SJSA1 (cell line): Measurements from ENCODE around the gene TRPV5. TPM values are rescaled to one million over a fixed set of nuclear protein-coding genes. Genes with fewer than 3 reads are reported as not detected.

ENCODE experiments used
- DNase-seq, 2 experiments: peaks; one replicate each; pipeline ENCODE4 v3.0.0-alpha.2; 2015 to 2020; ENCODE audit warnings: low spot score in 2 of 2, low read depth in 1 of 2
- H3K27ac ChIP-seq: fragments of 250-450 bp; sonication (Bioruptor Pico); 2 replicates; pipeline ENCODE4 v1.5.1; 2020; ENCODE audit warnings: mild to moderate bottlenecking, moderate library complexity
- H3K27me3 ChIP-seq: fragments of 250-450 bp; sonication (Bioruptor Pico); replicated peaks from 2 replicates; pipeline ENCODE4 v1.5.1; 2020; ENCODE audit warnings: mild to moderate bottlenecking, moderate library complexity
- H3K36me3 ChIP-seq: fragments of 250-450 bp; sonication (Bioruptor Pico); 2 replicates; pipeline ENCODE4 v1.5.1; 2020; ENCODE audit warnings: mild to moderate bottlenecking
- H3K4me1 ChIP-seq: fragments of 250-450 bp; sonication (Bioruptor Pico); replicated peaks from 2 replicates; pipeline ENCODE4 v1.6.1; 2021; ENCODE audit warnings: mild to moderate bottlenecking
- H3K4me3 ChIP-seq: fragments of 250-450 bp; sonication (Bioruptor Pico); 2 replicates; pipeline ENCODE4 v1.5.1; 2020; ENCODE audit warnings: mild to moderate bottlenecking
- H3K9me3 ChIP-seq: fragments of 250-450 bp; sonication (Bioruptor Pico); replicated peaks from 2 replicates; pipeline ENCODE4 v1.5.1; 2020; ENCODE audit warnings: mild to moderate bottlenecking
- total RNA-seq: library from RNA; depleted of rRNA; stranded (reverse); fragments of >200 nt; shearing (Covaris generic); gene quantifications from 2 replicates; pipeline ENCODE4 v1.2.3, GENCODE V29; 2014

The TRPV5 gene
- total RNA-seq, 1 experiment from 2014 or later: not detected

DNA sequence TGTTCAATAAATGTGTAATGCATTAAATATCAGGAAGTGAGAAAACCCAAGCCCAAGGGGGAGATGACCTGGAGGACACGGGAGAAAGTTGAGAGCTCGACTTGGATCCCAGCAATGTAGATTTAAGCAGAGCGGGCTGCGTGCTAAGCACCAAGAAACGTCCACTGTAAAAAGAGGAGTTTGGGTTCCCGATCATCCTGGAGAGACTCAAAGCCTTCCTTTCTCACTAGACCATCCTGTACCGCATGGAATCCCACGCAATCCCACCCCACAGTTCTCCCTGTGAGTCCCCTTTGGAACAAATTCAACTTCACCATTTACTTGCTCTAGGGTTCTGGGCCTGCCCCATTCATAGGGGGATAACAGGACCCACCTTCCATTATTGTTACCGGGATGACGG is 50.4 kb downstream of the TRPV5 start:
- H3K4me1 ChIP-seq: no peaks in the 10 kb centered on the region
- H3K36me3 ChIP-seq: no peaks in the 10 kb centered on the region
- H3K27ac ChIP-seq: no peak overlapping the region
- H3K4me3 ChIP-seq: no peak overlapping the region
- peak in 1 of 2 experiments; percentile 14 for DNase-seq
- peaks cover 15% of the 10 kb centered on the region for H3K27me3 ChIP-seq
- H3K9me3 ChIP-seq: no peaks in the 10 kb centered on the region

DNA sequence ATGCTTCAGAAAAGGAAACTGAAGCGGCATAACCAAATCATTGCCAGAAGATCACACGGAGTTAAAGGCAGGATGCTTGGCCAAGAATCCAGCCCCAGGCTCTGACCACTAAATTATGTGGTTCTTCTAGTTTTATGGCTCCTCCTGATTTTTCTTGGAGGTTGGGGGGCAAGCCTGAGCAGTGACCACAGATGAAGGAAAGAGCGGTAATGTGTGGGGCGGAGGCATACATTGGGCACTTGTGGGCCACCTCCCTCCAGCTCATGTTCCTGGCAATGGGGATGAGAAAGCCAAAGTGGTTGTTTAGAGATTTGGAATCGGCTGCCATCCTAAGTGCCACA is 51.2 kb downstream of the TRPV5 start:
- H3K4me1 ChIP-seq: no peaks in the 10 kb centered on the region
- H3K4me3 ChIP-seq: no peak overlapping the region
- no peak overlapping the region for H3K27ac ChIP-seq
- H3K27me3 ChIP-seq: peaks cover 15% of the 10 kb centered on the region
- DNase-seq: peak in 1 of 2 experiments; percentile 9
- no peaks in the 10 kb centered on the region for H3K36me3 ChIP-seq
- H3K9me3 ChIP-seq: no peaks in the 10 kb centered on the region

DNA sequence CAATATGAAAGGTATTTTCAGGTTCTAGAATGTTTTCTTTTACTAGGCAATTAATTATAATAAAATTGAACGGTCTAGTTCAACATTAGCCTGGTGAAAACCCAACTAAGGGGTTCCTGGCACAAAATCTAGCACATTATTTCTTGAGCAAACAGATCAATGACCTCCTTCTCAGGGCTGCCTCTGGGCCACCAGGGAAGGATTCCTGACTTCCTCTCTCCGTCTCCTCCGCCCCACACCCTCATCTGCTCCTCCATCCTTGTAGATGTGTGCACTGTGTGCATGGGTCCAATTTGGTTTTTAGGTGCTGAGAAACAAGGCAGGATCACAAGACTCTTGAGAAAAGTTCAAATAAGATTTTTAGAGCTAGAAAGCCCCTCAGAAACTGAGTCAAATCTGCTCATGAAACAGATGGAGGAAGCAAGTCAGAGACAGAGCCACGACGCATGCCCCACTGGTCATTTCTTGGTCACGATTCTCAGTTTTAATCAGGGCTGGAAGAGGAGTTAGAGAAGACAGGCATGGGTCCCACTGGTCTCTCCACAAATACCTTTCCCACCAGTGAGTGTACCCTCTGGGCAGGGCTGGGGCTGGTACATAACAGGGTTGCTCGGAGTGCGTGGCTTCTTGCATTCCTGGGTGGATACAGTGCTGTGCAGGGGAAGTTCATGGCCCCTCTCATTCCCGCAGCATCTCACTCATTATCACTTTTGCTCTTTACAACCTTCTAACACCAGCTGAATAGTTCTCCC is 51.8 kb downstream of the TRPV5 start:
- H3K4me1 ChIP-seq: no peaks in the 10 kb centered on the region
- no peaks in the 10 kb centered on the region for H3K36me3 ChIP-seq
- H3K27me3 ChIP-seq: peaks cover 15% of the 10 kb centered on the region
- H3K9me3 ChIP-seq: no peaks in the 10 kb centered on the region
- H3K4me3 ChIP-seq: no peak overlapping the region
- DNase-seq: peak in 1 of 2 experiments; percentile 22
- no peak overlapping the region for H3K27ac ChIP-seq

DNA sequence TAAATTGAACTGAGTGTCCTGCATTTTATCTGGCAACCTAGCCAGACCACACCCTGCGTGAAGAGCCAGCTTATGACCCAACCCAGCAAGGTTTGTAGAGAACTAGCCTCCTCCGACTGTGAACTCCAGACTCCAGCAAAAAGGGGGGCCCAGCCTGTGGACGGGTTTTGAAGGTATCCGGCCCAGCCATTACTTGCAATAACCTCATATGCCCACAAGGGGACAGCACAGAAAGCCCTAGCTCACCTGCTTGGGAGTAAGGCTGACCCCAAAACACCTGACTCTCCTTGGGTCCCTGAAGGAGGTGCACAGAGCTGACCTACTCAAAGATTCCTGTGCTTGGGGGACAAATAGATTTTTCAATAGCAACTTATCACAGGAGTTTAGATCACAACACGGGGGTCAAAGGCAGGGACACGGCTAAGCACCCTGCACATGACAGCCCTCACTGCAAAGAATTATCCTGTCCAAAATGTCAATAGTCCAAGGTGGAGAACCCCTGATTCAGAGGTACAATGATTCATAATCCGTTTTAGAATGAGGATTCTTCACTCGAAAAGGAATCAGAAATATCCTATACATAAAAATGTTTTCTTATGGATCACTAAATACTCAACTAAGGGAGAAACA is 52.6 kb downstream of the TRPV5 start:
- no peaks in the 10 kb centered on the region for H3K36me3 ChIP-seq
- H3K27me3 ChIP-seq: peaks cover 15% of the 10 kb centered on the region
- H3K4me1 ChIP-seq: no peaks in the 10 kb centered on the region
- no peak overlapping the region for H3K27ac ChIP-seq
- DNase-seq: peak; percentile 20 to 43
- H3K4me3 ChIP-seq: no peak overlapping the region
- H3K9me3 ChIP-seq: no peaks in the 10 kb centered on the region

DNA sequence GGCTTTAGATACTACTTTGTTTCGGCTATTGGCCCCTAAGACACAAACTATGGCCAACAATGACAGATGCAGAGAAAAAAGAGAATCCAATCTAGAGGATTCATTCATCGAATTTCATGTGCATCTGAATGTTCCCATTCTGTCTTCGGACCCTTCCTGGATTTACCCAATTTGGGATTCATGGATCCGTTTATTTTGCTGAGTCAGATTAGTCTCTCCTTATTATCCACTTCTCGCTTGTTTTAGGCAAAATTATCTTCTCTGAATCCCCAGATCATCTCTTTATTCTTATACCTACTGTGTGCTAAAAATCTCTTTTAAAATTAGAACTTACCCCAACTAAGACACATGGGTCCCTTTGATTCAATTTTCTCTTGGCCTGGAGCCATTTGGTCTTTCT is 54.5 kb downstream of the TRPV5 start:
- H3K4me3 ChIP-seq: no peak overlapping the region
- H3K4me1 ChIP-seq: no peaks in the 10 kb centered on the region
- no peak overlapping the region for H3K27ac ChIP-seq
- H3K9me3 ChIP-seq: no peaks in the 10 kb centered on the region
- H3K27me3 ChIP-seq: peaks cover 15% of the 10 kb centered on the region
- H3K36me3 ChIP-seq: no peaks in the 10 kb centered on the region
- no peak for DNase-seq

DNA sequence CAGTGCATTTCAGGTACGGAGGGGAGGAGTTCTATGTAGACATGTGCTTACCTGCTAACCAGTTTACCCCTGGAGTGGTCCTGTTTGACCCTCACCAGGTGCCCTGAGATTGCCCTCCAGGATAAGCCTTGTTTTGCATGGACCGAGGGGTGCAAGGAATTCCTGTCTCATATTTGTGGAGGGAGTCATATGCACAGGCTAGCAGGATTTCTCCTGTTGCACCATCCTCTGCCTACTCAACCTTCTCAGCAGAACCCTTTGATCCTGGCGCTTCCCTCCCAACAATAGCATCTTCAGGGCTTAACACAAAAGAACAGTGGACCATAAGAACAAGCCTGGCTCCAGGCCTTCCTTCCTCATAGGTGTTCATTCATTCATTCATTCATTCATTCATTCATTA is 55.2 kb downstream of the TRPV5 start:
- Histone ChIP-seq H3K9me3 (no peaks in the 10 kb centered on the region), H3K4me3 (no peak overlapping the region), H3K27me3 (peaks cover 15% of the 10 kb centered on the region), H3K36me3 (no peaks in the 10 kb centered on the region), H3K27ac (no peak overlapping the region), H3K4me1 (no peaks in the 10 kb centered on the region)
- no peak for DNase-seq

DNA sequence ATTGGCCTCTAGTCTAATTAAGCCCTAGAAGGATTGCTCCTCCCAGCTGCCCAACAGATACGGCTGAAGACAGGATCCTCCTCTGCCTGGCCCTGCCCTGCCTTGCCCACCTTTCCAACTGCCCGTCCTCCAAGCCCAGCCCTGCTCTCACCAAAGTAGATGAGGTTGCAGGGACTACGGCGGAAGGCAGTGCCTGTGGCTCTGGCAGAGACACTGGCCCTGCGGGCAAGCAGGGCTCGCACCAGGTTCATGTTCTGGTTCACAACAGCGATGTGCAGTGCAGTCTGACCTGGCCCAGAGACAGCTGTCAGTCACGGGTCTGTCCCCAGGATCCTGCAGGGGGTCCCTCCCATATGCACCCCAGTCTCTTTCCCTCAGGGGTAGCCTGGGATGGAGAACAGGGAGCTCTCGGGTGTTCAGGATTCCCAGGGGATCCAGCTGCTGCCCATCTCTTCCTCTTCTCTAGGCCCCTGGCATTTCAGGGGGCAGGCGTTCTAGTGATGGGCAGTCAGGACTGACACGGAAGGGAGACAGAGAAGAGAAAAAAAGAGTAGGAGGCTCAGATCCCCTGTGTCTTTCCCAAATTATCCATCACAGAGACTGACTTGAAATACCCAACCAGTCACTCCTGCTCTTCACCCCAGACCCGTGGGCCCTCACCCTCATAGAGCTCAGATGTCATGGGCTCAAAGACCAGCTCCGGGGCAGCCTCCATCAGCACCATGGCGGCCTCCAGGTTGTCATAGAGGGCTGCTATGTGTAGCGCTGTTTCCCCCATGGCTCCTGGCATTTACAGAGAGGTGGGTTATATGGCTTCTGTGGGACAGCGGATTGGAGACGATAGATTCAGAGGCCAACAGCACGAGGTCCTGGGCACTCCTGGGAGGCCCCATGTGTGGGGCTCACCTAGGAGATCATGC is 56.3 kb downstream of the TRPV5 start:
- no peak for DNase-seq
- Histone ChIP-seq H3K4me3 (no peak overlapping the region), H3K36me3 (no peaks in the 10 kb centered on the region), H3K27me3 (peaks cover 15% of the 10 kb centered on the region), H3K9me3 (no peaks in the 10 kb centered on the region), H3K4me1 (no peaks in the 10 kb centered on the region), H3K27ac (no peak overlapping the region)

DNA sequence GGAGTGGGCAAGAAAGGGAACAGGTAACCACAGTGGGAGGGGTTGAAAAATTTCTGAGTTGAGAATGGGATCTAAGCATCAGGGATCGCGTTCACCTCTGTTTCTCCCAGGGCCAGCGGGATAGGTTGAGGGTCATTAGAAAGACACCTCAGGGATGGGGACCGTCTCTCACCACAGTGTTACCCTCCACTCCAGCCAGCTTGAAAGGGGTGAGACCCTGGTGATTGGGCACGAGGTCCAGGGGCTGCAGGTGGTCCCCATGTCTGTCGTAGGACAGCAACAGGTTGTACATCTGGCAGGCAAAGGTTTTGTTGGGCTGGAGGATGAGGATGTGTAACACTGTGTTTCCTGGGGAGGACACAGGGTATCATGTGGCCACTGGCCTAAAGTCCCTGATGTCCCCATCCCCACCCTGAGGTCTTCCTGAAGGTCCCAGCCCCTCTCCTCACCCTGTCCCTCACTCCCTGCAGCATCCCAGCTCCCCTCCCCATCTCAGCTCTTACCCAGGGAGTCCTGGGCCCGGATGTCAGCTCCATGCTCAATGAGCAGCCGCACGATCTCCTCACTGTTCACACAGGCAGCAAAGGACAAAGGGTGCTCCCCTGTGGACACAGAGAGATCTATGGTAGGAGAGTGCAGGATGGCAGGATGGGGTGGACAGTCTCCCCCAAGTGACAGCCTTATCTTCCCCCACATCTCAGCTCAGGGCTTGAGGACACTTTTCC is 57.1 kb downstream of the TRPV5 start:
- Histone ChIP-seq H3K9me3 (no peaks in the 10 kb centered on the region), H3K27ac (no peak overlapping the region), H3K36me3 (no peaks in the 10 kb centered on the region), H3K27me3 (peaks cover 15% of the 10 kb centered on the region), H3K4me1 (no peaks in the 10 kb centered on the region), H3K4me3 (no peak overlapping the region)
- DNase-seq: no peak

DNA sequence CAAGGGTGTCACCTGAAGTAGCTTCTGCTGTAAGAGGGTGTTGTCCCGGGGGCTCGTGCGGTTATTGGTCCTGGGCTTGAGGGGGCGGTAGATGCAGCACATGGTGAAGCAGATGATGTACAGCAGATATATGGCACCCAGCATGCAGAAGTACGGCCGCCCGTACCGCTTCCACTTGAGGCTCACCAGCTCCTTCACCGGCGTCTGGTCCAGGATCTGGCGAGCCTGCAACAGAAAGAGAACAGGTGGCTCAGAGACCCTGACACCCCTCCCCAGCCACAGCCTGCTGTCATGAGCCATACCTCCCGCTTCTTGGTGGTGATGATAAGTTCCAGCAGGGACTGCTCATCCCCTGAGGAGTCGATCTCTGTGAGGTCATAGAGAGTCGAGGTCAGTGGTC is 58.1 kb downstream of the TRPV5 start:
- H3K36me3 ChIP-seq: no peaks in the 10 kb centered on the region
- H3K4me3 ChIP-seq: no peak overlapping the region
- no peak for DNase-seq
- no peak overlapping the region for H3K27ac ChIP-seq
- no peaks in the 10 kb centered on the region for H3K4me1 ChIP-seq
- H3K9me3 ChIP-seq: no peaks in the 10 kb centered on the region
- H3K27me3 ChIP-seq: peaks cover 10% of the 10 kb centered on the region

DNA sequence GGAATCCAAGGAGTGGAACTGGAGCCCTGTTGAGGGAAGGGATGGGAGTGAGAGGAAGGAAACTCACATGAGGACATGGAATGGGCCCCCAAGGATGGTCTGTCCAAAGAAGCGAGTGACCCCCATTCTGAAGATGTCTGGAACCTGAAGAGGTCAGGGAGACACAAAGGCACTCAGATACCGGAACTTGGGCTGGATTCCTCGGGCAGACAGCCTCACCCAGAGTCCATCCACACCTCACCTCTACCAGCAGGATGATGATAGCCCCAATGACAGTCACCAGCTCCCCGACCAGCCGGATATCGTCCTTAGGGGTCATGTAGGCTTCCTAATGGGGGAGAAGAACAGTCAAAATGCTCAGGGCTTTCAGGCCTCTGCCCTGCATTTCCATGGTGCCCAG is 58.7 kb downstream of the TRPV5 start:
- Histone ChIP-seq H3K27me3 (peaks cover 5% of the 10 kb centered on the region), H3K27ac (no peak overlapping the region), H3K4me3 (no peak overlapping the region), H3K9me3 (no peaks in the 10 kb centered on the region), H3K36me3 (no peaks in the 10 kb centered on the region), H3K4me1 (no peaks in the 10 kb centered on the region)
- no peak for DNase-seq

DNA sequence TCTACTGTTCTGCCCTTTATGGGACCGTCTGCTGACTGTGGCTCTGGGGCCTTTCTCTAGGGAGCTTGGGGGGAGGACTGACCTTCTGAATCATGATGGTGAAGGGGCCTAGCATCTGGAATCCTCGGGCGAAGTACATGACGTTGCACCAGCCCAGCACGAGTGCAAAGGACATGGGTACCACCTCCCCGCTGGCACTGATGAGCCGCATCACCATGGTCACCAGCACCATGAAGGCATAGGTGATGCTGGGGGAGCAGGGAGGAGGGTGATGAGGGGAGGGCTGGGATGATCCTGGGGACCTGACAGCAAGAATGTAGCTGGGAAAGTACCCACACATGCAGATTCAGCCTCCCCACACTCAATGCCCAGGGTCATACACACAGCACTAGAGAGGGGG is 59.1 kb downstream of the TRPV5 start:
- no peaks in the 10 kb centered on the region for H3K4me1 ChIP-seq
- no peak overlapping the region for H3K4me3 ChIP-seq
- no peaks in the 10 kb centered on the region for H3K36me3 ChIP-seq
- DNase-seq: no peak
- peaks cover 4% of the 10 kb centered on the region; the same call in 1 of the 2 replicates for H3K27me3 ChIP-seq
- H3K27ac ChIP-seq: no peak overlapping the region
- no peaks in the 10 kb centered on the region for H3K9me3 ChIP-seq

DNA sequence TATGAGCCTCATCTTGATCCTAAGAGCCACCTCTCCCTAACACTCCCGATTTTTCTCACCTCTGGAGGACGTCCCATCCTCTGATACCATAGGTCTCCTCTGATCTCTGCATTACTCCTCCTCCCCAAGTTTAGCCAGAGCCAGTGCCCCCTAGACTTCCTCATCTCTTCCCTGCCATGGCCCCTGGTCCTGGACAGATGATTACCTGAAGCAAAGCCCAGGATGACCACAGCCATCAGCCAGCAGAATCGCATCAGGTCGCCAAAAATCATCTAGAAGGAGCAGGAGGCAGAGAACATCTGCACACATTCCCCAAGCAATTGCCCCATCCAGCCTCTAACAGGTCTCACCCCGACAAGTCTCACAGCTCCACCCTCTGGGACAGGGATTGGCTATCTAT is 59.7 kb downstream of the TRPV5 start:
- DNase-seq: no peak
- H3K36me3 ChIP-seq: no peaks in the 10 kb centered on the region
- H3K4me1 ChIP-seq: no peaks in the 10 kb centered on the region
- H3K27ac ChIP-seq: no peak overlapping the region
- no peak overlapping the region for H3K4me3 ChIP-seq
- H3K9me3 ChIP-seq: no peaks in the 10 kb centered on the region
- peaks cover under 1% of the 10 kb centered on the region; the same call in 1 of the 2 replicates for H3K27me3 ChIP-seq

DNA sequence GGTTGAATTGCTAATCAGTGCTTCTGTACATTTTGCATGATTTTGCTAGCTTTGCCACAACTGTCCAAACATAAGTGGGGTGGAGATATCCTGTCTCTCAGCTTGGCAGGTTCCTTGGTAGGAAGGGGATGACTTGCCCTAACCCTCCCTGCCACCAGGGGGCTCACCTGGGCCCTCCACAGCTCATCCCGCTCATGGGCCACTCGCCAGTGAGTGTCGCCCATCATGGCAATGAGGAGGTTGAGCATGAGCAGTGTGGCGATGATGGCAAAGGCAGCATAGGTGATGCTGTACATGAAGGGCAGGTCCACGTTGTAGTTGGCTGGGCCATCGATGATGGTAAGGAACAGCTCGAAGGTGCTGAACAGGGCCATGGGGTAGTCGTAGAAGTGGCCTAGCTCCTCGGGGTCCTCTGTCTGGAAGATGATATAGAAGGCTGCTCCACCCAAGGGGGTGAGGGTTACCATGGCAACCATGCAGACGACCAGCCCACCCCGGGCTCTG is 60.2 kb downstream of the TRPV5 start:
- Histone ChIP-seq H3K36me3 (no peaks in the 10 kb centered on the region), H3K9me3 (no peaks in the 10 kb centered on the region)

More for the DNA sequence above, 60.2 kb downstream of the TRPV5 start:
- DNase-seq: no peak
- Histone ChIP-seq H3K27ac (no peak overlapping the region), H3K4me1 (no peaks in the 10 kb centered on the region), H3K4me3 (no peak overlapping the region), H3K27me3 (no peaks in the 10 kb centered on the region)
